Measurements from ENCODE around the gene PELI2. TPM values are rescaled to one million over a fixed set of nuclear protein-coding genes. Genes with fewer than 3 reads are reported as not detected.

The PELI2 gene
- total and polyA plus RNA-seq, 2 donors from 2014 or later, result 5.2 to 27.6 TPM

- H3K27me3 ChIP-seq (ENCODE audit: control insufficient read depth, insufficient read depth, low read length), result no peaks in the 10 kb centered on the region
- intact Hi-C loops (cut with DNase I), result no loop called here
- no peak overlapping the region for H3K9ac ChIP-seq (ENCODE audit: low read length in 3 of 3)
- peaks cover 0 to 8% (median 4%) of the 10 kb centered on the region in 3 donors for H3K4me1 ChIP-seq (ENCODE audit: control insufficient read depth in 2 of 3, insufficient read depth in 2 of 3, low read depth in 1 of 3, low read length in 3 of 3)
- no peaks in the 10 kb centered on the region for H3K36me3 ChIP-seq (ENCODE audit: control insufficient read depth in 2 of 3, insufficient read depth in 3 of 3, low read length in 3 of 3)
- DNase-seq, result no peak
- no peak for FAIRE-seq
- no peak overlapping the region for H3K27ac ChIP-seq (ENCODE audit: low read depth in 2 of 2, low read length in 2 of 2)
- no peak for TF ChIP-seq CTCF (IDR thresholded peaks at IDR 0.05; ENCODE audit: borderline replicate concordance, extremely low read depth, insufficient read depth)
- no peak overlapping the region for H3K4me3 ChIP-seq (ENCODE audit: low read length in 3 of 3)
- H3K9me3 ChIP-seq (ENCODE audit: control insufficient read depth in 2 of 3, insufficient read depth in 1 of 3, low read length in 3 of 3), result peaks cover 0 to 9% (median 0%) of the 10 kb centered on the region in 3 donors
Observed at GRCh38 chr14:56168007-56168616, 49.9 kb downstream of the PELI2 start.

GRCh38 chr14:56170028-56170427 is 51.8 kb downstream of the PELI2 start:
- FAIRE-seq (no peak), DNase-seq (no peak)
- Histone ChIP-seq H3K27me3 (ENCODE audit: control insufficient read depth, insufficient read depth, low read length) (no peaks in the 10 kb centered on the region), H3K9me3 (ENCODE audit: control insufficient read depth in 2 of 3, insufficient read depth in 1 of 3, low read length in 3 of 3) (no peaks in the 10 kb centered on the region), H3K4me1 (ENCODE audit: control insufficient read depth in 2 of 3, insufficient read depth in 2 of 3, low read depth in 1 of 3, low read length in 3 of 3) (peaks cover 0 to 8% (median 4%) of the 10 kb centered on the region in 3 donors), H3K9ac (ENCODE audit: low read length in 3 of 3) (no peak overlapping the region), H3K4me3 (ENCODE audit: low read length in 3 of 3) (no peak overlapping the region), H3K27ac (ENCODE audit: low read depth in 2 of 2, low read length in 2 of 2) (no peak overlapping the region), H3K36me3 (ENCODE audit: control insufficient read depth in 2 of 3, insufficient read depth in 3 of 3, low read length in 3 of 3) (no peaks in the 10 kb centered on the region)
- intact Hi-C loops (cut with DNase I), result no loop called here
- TF ChIP-seq CTCF (IDR thresholded peaks at IDR 0.05; ENCODE audit: borderline replicate concordance, extremely low read depth, insufficient read depth), result no peak

- Histone ChIP-seq H3K27ac (ENCODE audit: low read depth in 2 of 2, low read length in 2 of 2) (no peak overlapping the region), H3K4me3 (ENCODE audit: low read length in 3 of 3) (no peak overlapping the region), H3K36me3 (ENCODE audit: control insufficient read depth in 2 of 3, insufficient read depth in 3 of 3, low read length in 3 of 3) (no peaks in the 10 kb centered on the region), H3K9me3 (ENCODE audit: control insufficient read depth in 2 of 3, insufficient read depth in 1 of 3, low read length in 3 of 3) (no peaks in the 10 kb centered on the region), H3K4me1 (ENCODE audit: control insufficient read depth in 2 of 3, insufficient read depth in 2 of 3, low read depth in 1 of 3, low read length in 3 of 3) (peaks cover 0 to 8% (median 4%) of the 10 kb centered on the region in 3 donors), H3K27me3 (ENCODE audit: control insufficient read depth, insufficient read depth, low read length) (no peaks in the 10 kb centered on the region), H3K9ac (ENCODE audit: low read length in 3 of 3) (no peak overlapping the region)
- DNase-seq (no peak), FAIRE-seq (no peak)
- intact Hi-C loops (cut with DNase I), result no loop called here
- no peak for TF ChIP-seq CTCF (IDR thresholded peaks at IDR 0.05; ENCODE audit: borderline replicate concordance, extremely low read depth, insufficient read depth)
Observed at GRCh38 chr14:56170877-56171422, 52.7 kb downstream of the PELI2 start.

All from kidney (tissue), 14 donors.